ENCODE data around the gene ZBTB4.
"Not testable (repeated sequence)": the region's sequence is repeated elsewhere in the genome, so short reads cannot be mapped to it uniquely, and the experiment has no call there.

Gene ZBTB4

GRCh38 chr17:7476494-7476893 lies 2.9 kb downstream of the ZBTB4 start:
- no peak for TF ChIP-seq CTCF (IDR thresholded peaks at IDR 0.05; ENCODE audit: insufficient read depth, missing control alignments)
- FAIRE-seq, result no peak
- no peak for DNase-seq (ENCODE audit: insufficient read length, low spot score)

- FAIRE-seq (no peak), DNase-seq (ENCODE audit: insufficient read length, low spot score) (no peak)
- no peak for TF ChIP-seq CTCF (IDR thresholded peaks at IDR 0.05; ENCODE audit: insufficient read depth, missing control alignments)
Measured at GRCh38 chr17:7475764-7476422, 3.5 kb downstream of the ZBTB4 start.

GRCh38 chr17:7474767-7475166 lies 4.7 kb downstream of the ZBTB4 start:
- DNase-seq (ENCODE audit: insufficient read length, low spot score); FAIRE-seq: not testable (repeated sequence)

- no peak for FAIRE-seq
- TF ChIP-seq CTCF (IDR thresholded peaks at IDR 0.05; ENCODE audit: insufficient read depth, missing control alignments), result no peak
- no peak for DNase-seq (ENCODE audit: insufficient read length, low spot score)
Measured at GRCh38 chr17:7471729-7472128, 7.7 kb downstream of the ZBTB4 start.

GRCh38 chr17:7470457-7470973 lies 8.9 kb downstream of the ZBTB4 start:
- DNase-seq (ENCODE audit: insufficient read length, low spot score); FAIRE-seq: not testable (repeated sequence)

GRCh38 chr17:7469843-7470242 lies 9.6 kb downstream of the ZBTB4 start:
- FAIRE-seq; DNase-seq (ENCODE audit: insufficient read length, low spot score): not testable (repeated sequence)

- FAIRE-seq (no peak), DNase-seq (ENCODE audit: insufficient read length, low spot score) (no peak)
- no peak for TF ChIP-seq CTCF (IDR thresholded peaks at IDR 0.05; ENCODE audit: insufficient read depth, missing control alignments)
Measured at GRCh38 chr17:7468804-7469389, 10.5 kb downstream of the ZBTB4 start.

GRCh38 chr17:7468290-7468689 lies 11.1 kb downstream of the ZBTB4 start:
- no peak for TF ChIP-seq CTCF (IDR thresholded peaks at IDR 0.05; ENCODE audit: insufficient read depth, missing control alignments)
- DNase-seq (ENCODE audit: insufficient read length, low spot score), result no peak
- FAIRE-seq, result no peak

- TF ChIP-seq CTCF (IDR thresholded peaks at IDR 0.05; ENCODE audit: insufficient read depth, missing control alignments), result no peak
- no peak for DNase-seq (ENCODE audit: insufficient read length, low spot score)
- FAIRE-seq, result no peak
Measured at GRCh38 chr17:7467498-7467897, 11.9 kb downstream of the ZBTB4 start.
